ENCODE measurements around the gene CENPU. TPM values are rescaled to one million over a fixed set of nuclear protein-coding genes. Genes with fewer than 3 reads are reported as not detected.

CENPU gene
- total RNA-seq, 1 experiment from 2014 or later = 124 TPM

DNA sequence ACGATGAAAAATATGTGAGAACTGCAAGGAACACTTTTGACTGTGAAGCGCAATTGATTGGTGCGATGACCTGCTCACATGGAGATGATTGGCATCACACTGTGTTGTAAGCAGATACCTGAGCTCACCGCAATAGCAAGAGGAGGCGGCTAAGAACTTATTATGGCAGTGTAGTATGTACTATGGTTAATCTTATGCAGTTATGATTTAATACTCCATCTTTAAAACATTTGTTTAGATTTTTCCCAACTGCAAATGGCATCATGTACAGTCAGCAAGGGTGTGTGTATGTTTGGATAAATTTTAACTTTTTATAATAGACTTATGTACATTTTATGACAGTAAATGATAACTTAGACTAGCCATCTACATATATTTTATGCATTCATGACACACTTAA lies 58.9 kb downstream of the CENPU start:
- Histone ChIP-seq H4K5ac (ENCODE audit: insufficient read length, low read depth, low read length) (no peak overlapping the region), H3K79me2 (ENCODE audit: insufficient read depth, low read length) (no peaks in the 10 kb centered on the region), H3K23ac (ENCODE audit: insufficient read length, low read depth, low read length) (no peak overlapping the region), H3K18ac (ENCODE audit: insufficient read length, low read depth, low read length) (no peak overlapping the region), H2BK12ac (ENCODE audit: insufficient read length, low read depth, low read length) (no peak overlapping the region), H2BK15ac (ENCODE audit: low read depth, low read length) (no peak overlapping the region), H4K20me1 (ENCODE audit: control insufficient read depth, insufficient read depth, insufficient read length) (no peaks in the 10 kb centered on the region), H3K9me3 (ENCODE audit: control insufficient read depth, low read depth, low read length) (no peaks in the 10 kb centered on the region), H3K4me2 (ENCODE audit: insufficient read depth, insufficient read length, low read length) (no peak overlapping the region), H4K8ac (replicated peaks; ENCODE audit: insufficient read length, low read depth, low read length) (no peak overlapping the region), H3K27me3 (ENCODE audit: insufficient read depth, low read length) (no peaks in the 10 kb centered on the region), H2BK20ac (ENCODE audit: low read depth, low read length, poor library complexity, severe bottlenecking) (no peak overlapping the region), H3K23me2 (ENCODE audit: insufficient read length, low read depth, low read length, poor library complexity, severe bottlenecking) (no peaks in the 10 kb centered on the region), H3K9ac (ENCODE audit: extremely low read depth, insufficient read length, low read length) (no peak overlapping the region), H3K4me1 (ENCODE audit: insufficient read depth, low read length) (no peaks in the 10 kb centered on the region), H2BK5ac (ENCODE audit: insufficient read length, low read length) (no peak overlapping the region), H3K4ac (ENCODE audit: low read depth, low read length) (no peak overlapping the region), H3K14ac (ENCODE audit: insufficient read depth, low read length) (no peak overlapping the region), H3K27ac (ENCODE audit: insufficient read length, low read depth, low read length) (no peak overlapping the region), H2AFZ (ENCODE audit: low read length) (no peak overlapping the region), H3T11ph (ENCODE audit: low read length) (no peak overlapping the region), H3K79me1 (ENCODE audit: insufficient read depth, low read depth, low read length, poor library complexity, severe bottlenecking) (no peaks in the 10 kb centered on the region), H2AK5ac (ENCODE audit: insufficient read length, low read length) (no peak overlapping the region), H2BK120ac (ENCODE audit: low read depth, low read length, poor library complexity, severe bottlenecking) (no peak overlapping the region), H3K56ac (ENCODE audit: insufficient read length, low read depth, low read length) (no peak overlapping the region), H4K91ac (ENCODE audit: insufficient read length, low read depth, low read length) (no peak overlapping the region)
- H3K4me3 Mint-ChIP-seq = no peak overlapping the region
- H3K27me3 Mint-ChIP-seq (ENCODE audit: low read depth) = no peaks in the 10 kb centered on the region
- no CpG with 5 or more reads among the region's 5 CpGs for WGBS (ENCODE audit: extremely low coverage, insufficient read length, low lambda C conversion rate)
- H3K36me3 Mint-ChIP-seq (ENCODE audit: insufficient read depth in 1 of 3, low read depth in 3 of 3) = peaks cover 10 to 39% (median 22%) of the 10 kb centered on the region in 3 experiments
- DNase-seq = no peak
- no peak overlapping the region for H3K27ac Mint-ChIP-seq
- TF ChIP-seq, protein P1, sequence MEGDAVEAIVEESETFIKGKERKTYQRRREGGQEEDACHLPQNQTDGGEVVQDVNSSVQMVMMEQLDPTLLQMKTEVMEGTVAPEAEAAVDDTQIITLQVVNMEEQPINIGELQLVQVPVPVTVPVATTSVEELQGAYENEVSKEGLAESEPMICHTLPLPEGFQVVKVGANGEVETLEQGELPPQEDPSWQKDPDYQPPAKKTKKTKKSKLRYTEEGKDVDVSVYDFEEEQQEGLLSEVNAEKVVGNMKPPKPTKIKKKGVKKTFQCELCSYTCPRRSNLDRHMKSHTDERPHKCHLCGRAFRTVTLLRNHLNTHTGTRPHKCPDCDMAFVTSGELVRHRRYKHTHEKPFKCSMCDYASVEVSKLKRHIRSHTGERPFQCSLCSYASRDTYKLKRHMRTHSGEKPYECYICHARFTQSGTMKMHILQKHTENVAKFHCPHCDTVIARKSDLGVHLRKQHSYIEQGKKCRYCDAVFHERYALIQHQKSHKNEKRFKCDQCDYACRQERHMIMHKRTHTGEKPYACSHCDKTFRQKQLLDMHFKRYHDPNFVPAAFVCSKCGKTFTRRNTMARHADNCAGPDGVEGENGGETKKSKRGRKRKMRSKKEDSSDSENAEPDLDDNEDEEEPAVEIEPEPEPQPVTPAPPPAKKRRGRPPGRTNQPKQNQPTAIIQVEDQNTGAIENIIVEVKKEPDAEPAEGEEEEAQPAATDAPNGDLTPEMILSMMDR (conservative IDR thresholded peaks at IDR 0.05) = no peak
- H3K4me1 Mint-ChIP-seq = no peaks in the 10 kb centered on the region
- peaks cover 7 to 8% of the 10 kb centered on the region in 2 experiments; a peak in 3 of 5 replicates for H3K9me3 Mint-ChIP-seq

Measured in H9 (cell line).